PC-9 (cell line): ENCODE measurements around the gene BCAR3.

Source experiments
- CTCF ChIP-seq: fragments of 200-600 bp; sonication (generic); conservative IDR thresholded peaks from 2 replicates; pipeline ENCODE4 v1.6.1; 2017; ENCODE audit warnings: mixed run types, antibody characterized with exemption, mild to moderate bottlenecking, moderate library complexity
- EZH2 ChIP-seq: fragments of 200-600 bp; sonication (generic); IDR thresholded peaks from 2 replicates; pipeline ENCODE4 v1.8.0; 2017; ENCODE audit warnings: antibody characterized with exemption, low read depth

GRCh38 chr1:93630168-93630567 is 51.5 kb downstream of the BCAR3 start:
- TF ChIP-seq CTCF = no peak
- TF ChIP-seq EZH2 = no peak
